ENCODE results near the gene PURB. TPM values are rescaled to one million over a fixed set of nuclear protein-coding genes. Genes with fewer than 3 reads are reported as not detected.
"Not testable (repeated sequence)": the region's sequence is repeated elsewhere in the genome, so short reads cannot be mapped to it uniquely, and the experiment has no call there.

Gene PURB
- total and polyA plus RNA-seq, 2 experiments from 2014 or later = 1.6 to 17.0 TPM

DNA sequence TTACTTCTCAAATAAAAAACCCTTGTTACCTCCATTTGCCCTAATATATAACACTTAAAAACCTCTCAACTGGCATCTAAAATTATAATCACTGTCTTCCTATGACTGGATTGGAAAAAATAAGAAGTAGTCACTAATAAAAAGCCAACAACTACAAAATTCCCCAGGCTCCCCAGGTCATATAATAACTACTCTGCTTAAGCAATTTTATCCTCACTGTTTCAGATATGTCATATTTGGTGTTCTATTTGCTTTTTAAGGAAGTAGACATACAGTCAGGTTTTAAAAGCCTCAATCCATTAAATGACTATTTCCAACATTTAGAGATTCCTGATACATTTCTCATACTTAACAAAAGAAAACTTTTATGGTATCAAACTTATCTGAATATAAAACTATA, 39.9 kb downstream of the PURB start:
- Histone ChIP-seq H3K9me2 (ENCODE audit: insufficient read depth) (no peaks in the 10 kb centered on the region), H3K27me3 (replicated peaks; ENCODE audit: insufficient read depth) (no peaks in the 10 kb centered on the region), H3K4me2 (ENCODE audit: unreplicated experiment) (peak overlapping the region; percentile 86), H4K20me1 (ENCODE audit: insufficient read depth) (no peaks in the 10 kb centered on the region), H2AFZ (0 out of 2 replicates have a peak overlapping the region, but pooled peaks have one; percentile 1), H3F3A (ENCODE audit: insufficient read depth) (peaks cover 32% of the 10 kb centered on the region), H3K9ac (peak overlapping the region; percentile 89), H3K4me1 (ENCODE audit: insufficient read depth) (peaks cover 11% of the 10 kb centered on the region), H3K9me3 (ENCODE audit: low read depth) (no peaks in the 10 kb centered on the region), H3K4me3 (peak overlapping the region; percentile 97), H3K79me2 (ENCODE audit: insufficient read depth) (peaks cover 69% of the 10 kb centered on the region), H3K27ac (0 out of 2 replicates have a peak overlapping the region, but pooled peaks have one; percentile 22), H3K36me3 (ENCODE audit: low read depth) (no peaks in the 10 kb centered on the region)
- DNase-seq = peak; percentile 13
- in situ Hi-C loops (cut with MboI) = loop anchor here (10.0 kb wide), 1 partner anchor 251 kb away; no protein-coding TSS in a partner anchor
- TF ChIP-seq EZH2phosphoT487 (IDR thresholded peaks at IDR 0.05; ENCODE audit: insufficient read depth, low read depth) (no peak), EZH2 (IDR thresholded peaks at IDR 0.05; ENCODE audit: insufficient read depth, poor library complexity, severe bottlenecking) (no peak)

GRCh38 chr7:44843440-44843839, 41.9 kb downstream of the PURB start:
- not testable (repeated sequence) for H4K20me1 ChIP-seq (ENCODE audit: insufficient read depth)

DNA sequence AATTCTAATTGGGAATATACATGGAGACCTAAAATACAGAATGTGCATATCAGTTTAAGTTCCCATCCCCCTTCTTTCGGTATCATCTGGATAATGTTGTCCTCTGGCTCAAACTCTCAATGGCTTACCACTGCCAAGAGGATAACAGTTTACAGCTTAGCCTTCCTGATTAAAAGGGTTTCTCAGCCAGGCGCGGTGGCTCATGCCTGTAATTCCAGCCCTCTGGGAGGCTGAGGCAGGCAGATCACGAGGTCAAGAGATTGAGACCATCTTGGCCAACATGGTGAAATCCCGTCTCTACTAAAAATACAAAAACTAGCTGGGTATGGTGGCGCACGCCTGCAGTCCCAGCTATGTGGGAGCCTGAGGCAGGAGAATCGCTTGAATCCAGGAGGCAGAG, 42.7 kb downstream of the PURB start:
- DNase-seq; H4K20me1 ChIP-seq (ENCODE audit: insufficient read depth); H3K36me3 ChIP-seq (ENCODE audit: low read depth); H3K9ac ChIP-seq; H3K27me3 ChIP-seq (replicated peaks; ENCODE audit: insufficient read depth); H3K9me3 ChIP-seq (ENCODE audit: low read depth); H2AFZ ChIP-seq; H3K27ac ChIP-seq; H3K4me2 ChIP-seq (ENCODE audit: unreplicated experiment); H3K9me2 ChIP-seq (ENCODE audit: insufficient read depth); H3K4me3 ChIP-seq: not testable (repeated sequence)
- H3K4me1 ChIP-seq (ENCODE audit: insufficient read depth) = peaks cover 11% of the 10 kb centered on the region
- WGBS, 2 experiments (ENCODE audit: low coverage in 1 of 2, low lambda C conversion rate in 2 of 2, missing lambda C conversion rate in 2 of 2) = 80 to 84% methylated on average over 8 of the region's 8 CpGs
- peaks cover 27% of the 10 kb centered on the region for H3F3A ChIP-seq (ENCODE audit: insufficient read depth)
- H3K79me2 ChIP-seq (ENCODE audit: insufficient read depth) = peaks cover 96% of the 10 kb centered on the region
- in situ Hi-C loops (cut with MboI) = loop anchor here (10.0 kb wide), 1 partner anchor 248 kb away; no protein-coding TSS in a partner anchor

More at GRCh38 chr7:44843440-44843839, 41.9 kb downstream of the PURB start:
- H3K27me3 ChIP-seq (replicated peaks; ENCODE audit: insufficient read depth); H2AFZ ChIP-seq; H3K36me3 ChIP-seq (ENCODE audit: low read depth); H3K4me2 ChIP-seq (ENCODE audit: unreplicated experiment); H3K9me3 ChIP-seq (ENCODE audit: low read depth); H3K9ac ChIP-seq; H3K9me2 ChIP-seq (ENCODE audit: insufficient read depth); H3K27ac ChIP-seq; H3K4me3 ChIP-seq; DNase-seq: not testable (repeated sequence)
- 89 to 93% methylated on average over 5 of the region's 5 CpGs for WGBS, 2 experiments (ENCODE audit: low coverage in 1 of 2, low lambda C conversion rate in 2 of 2, missing lambda C conversion rate in 2 of 2)
- H3F3A ChIP-seq (ENCODE audit: insufficient read depth) = peaks cover 27% of the 10 kb centered on the region
- in situ Hi-C loops (cut with MboI) = loop anchor here (10.0 kb wide), 1 partner anchor 249 kb away; no protein-coding TSS in a partner anchor
- H3K79me2 ChIP-seq (ENCODE audit: insufficient read depth) = peaks cover 89% of the 10 kb centered on the region
- H3K4me1 ChIP-seq (ENCODE audit: insufficient read depth) = peaks cover 11% of the 10 kb centered on the region

DNA sequence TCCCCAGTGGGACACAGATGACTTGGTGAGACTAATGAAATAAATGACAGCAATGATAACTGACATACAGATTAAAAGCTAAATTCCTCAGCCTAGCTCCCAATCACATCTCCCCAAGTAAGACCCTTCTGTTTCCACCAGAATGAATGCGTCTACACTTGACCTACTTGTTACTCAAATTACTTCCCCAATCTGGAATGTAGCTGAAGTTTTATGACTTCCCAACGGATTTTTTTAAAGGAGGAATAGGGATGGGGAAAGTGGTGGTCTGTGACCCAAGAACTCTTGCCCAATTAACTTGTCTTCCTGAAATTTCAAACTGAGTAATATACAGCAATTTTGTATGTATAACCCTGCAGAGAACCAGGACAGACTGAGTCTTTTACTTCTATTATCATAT, 46.6 kb downstream of the PURB start:
- in situ Hi-C loops (cut with MboI) = no loop called here
- no peak overlapping the region for H2AFZ ChIP-seq
- H3K9me3 ChIP-seq (ENCODE audit: low read depth) = no peaks in the 10 kb centered on the region
- H3K9ac ChIP-seq = no peak overlapping the region
- peaks cover 20% of the 10 kb centered on the region for H3K36me3 ChIP-seq (ENCODE audit: low read depth)
- no peak overlapping the region for H3K4me3 ChIP-seq
- no peaks in the 10 kb centered on the region for H3K27me3 ChIP-seq (replicated peaks; ENCODE audit: insufficient read depth)
- TF ChIP-seq EZH2 (IDR thresholded peaks at IDR 0.05; ENCODE audit: insufficient read depth, poor library complexity, severe bottlenecking) (no peak), EZH2phosphoT487 (IDR thresholded peaks at IDR 0.05; ENCODE audit: insufficient read depth, low read depth) (no peak)
- no peak for DNase-seq
- no peaks in the 10 kb centered on the region for H3K9me2 ChIP-seq (ENCODE audit: insufficient read depth)
- H3F3A ChIP-seq (ENCODE audit: insufficient read depth) = 0 out of 2 replicates have a peak, but pooled peaks cover 5% of the 10 kb centered on the region
- no peak overlapping the region for H3K4me2 ChIP-seq (ENCODE audit: unreplicated experiment)
- H3K4me1 ChIP-seq (ENCODE audit: insufficient read depth) = no peaks in the 10 kb centered on the region
- peaks cover 91% of the 10 kb centered on the region for H3K79me2 ChIP-seq (ENCODE audit: insufficient read depth)
- H3K27ac ChIP-seq = no peak overlapping the region
- 71 to 82% methylated on average over 2 of the region's 2 CpGs for whole genome bisulfite sequencing, 2 experiments (ENCODE audit: low coverage in 1 of 2, low lambda C conversion rate in 2 of 2, missing lambda C conversion rate in 2 of 2)
- H4K20me1 ChIP-seq (ENCODE audit: insufficient read depth) = no peaks in the 10 kb centered on the region

DNA sequence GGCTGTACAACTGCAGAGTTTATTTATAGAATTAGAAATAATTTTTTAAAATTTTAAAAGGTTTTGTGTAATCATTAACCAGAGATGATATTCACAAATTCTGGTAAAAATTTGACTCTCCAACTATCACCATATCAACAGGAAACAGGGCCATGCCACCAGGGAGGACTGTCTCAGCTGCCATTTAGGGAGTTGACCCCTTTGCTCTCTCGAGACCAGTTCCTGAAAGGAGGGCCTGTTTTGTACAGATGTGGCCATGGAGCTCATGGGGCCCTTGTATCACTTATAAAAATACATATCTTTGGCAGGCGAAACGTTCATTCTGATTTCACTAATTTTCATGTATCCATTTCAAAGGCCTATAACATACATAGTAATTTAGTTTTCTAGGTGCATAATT, 57.8 kb downstream of the PURB start:
- Histone ChIP-seq H3F3A (ENCODE audit: insufficient read depth) (peaks cover 26% of the 10 kb centered on the region), H3K4me1 (ENCODE audit: insufficient read depth) (0 out of 2 replicates have a peak, but pooled peaks cover 8% of the 10 kb centered on the region), H3K4me2 (ENCODE audit: unreplicated experiment) (no peak overlapping the region), H4K20me1 (ENCODE audit: insufficient read depth) (no peaks in the 10 kb centered on the region), H3K9me3 (ENCODE audit: low read depth) (no peaks in the 10 kb centered on the region), H3K9me2 (ENCODE audit: insufficient read depth) (no peaks in the 10 kb centered on the region), H3K27me3 (replicated peaks; ENCODE audit: insufficient read depth) (no peaks in the 10 kb centered on the region), H2AFZ (no peak overlapping the region), H3K9ac (no peak overlapping the region), H3K27ac (no peak overlapping the region), H3K4me3 (no peak overlapping the region), H3K79me2 (ENCODE audit: insufficient read depth) (0 out of 2 replicates have a peak, but pooled peaks cover 4% of the 10 kb centered on the region), H3K36me3 (ENCODE audit: low read depth) (peaks cover 29% of the 10 kb centered on the region)
- 93 to 97% methylated on average over 3 of the region's 3 CpGs for WGBS, 2 experiments (ENCODE audit: low coverage in 1 of 2, low lambda C conversion rate in 2 of 2, missing lambda C conversion rate in 2 of 2)
- TF ChIP-seq EZH2 (IDR thresholded peaks at IDR 0.05; ENCODE audit: insufficient read depth, poor library complexity, severe bottlenecking) (no peak), EZH2phosphoT487 (IDR thresholded peaks at IDR 0.05; ENCODE audit: insufficient read depth, low read depth) (no peak)
- in situ Hi-C loops (cut with MboI) = no loop called here
- DNase-seq = no peak

Other genes starting within 250 kb of the PURB start
- 9.7 and 12.4 TPM in 2 replicates for gene ZMIZ2, start 136.7 kb downstream of the PURB start, total RNA-seq (2014; rRNA removed; shearing (Covaris generic))
- gene ZMIZ2, start 136.7 kb downstream of the PURB start, polyA plus RNA-seq (2016; fragmentation: Nextera tagmentation; extraction: Ambion mirVana) = 6.1 and 7.8 TPM in 2 replicates
- 2,655 and 2,752 TPM in 2 replicates for gene PPIA, start 88.8 kb downstream of the PURB start, total RNA-seq (2014; rRNA removed; shearing (Covaris generic))
- gene PPIA, start 88.8 kb downstream of the PURB start, polyA plus RNA-seq (2016; fragmentation: Nextera tagmentation; extraction: Ambion mirVana) = 3,114 and 3,141 TPM in 2 replicates
- 138 and 179 TPM in 2 replicates for gene H2AZ2, start 37.4 kb downstream of the PURB start, total RNA-seq (2014; rRNA removed; shearing (Covaris generic))
- 165 and 166 TPM in 2 replicates for gene H2AZ2, start 37.4 kb downstream of the PURB start, polyA plus RNA-seq (2016; fragmentation: Nextera tagmentation; extraction: Ambion mirVana)
- not detected in 2 replicates for gene MYO1G, start 93.5 kb upstream of the PURB start, total RNA-seq (2014; rRNA removed; shearing (Covaris generic))
- gene MYO1G, start 93.5 kb upstream of the PURB start, polyA plus RNA-seq (2016; fragmentation: Nextera tagmentation; extraction: Ambion mirVana) = 0.14 TPM in 1 of 2 replicates, not detected in the other
- gene CCM2, start 114.7 kb upstream of the PURB start, total RNA-seq (2014; rRNA removed; shearing (Covaris generic)) = 63.8 and 77.3 TPM in 2 replicates
- gene CCM2, start 114.7 kb upstream of the PURB start, polyA plus RNA-seq (2016; fragmentation: Nextera tagmentation; extraction: Ambion mirVana) = 69.3 and 78.7 TPM in 2 replicates
- gene NACAD, start 203.4 kb upstream of the PURB start, total RNA-seq (2014; rRNA removed; shearing (Covaris generic)) = 1.0 and 2.9 TPM in 2 replicates
- gene NACAD, start 203.4 kb upstream of the PURB start, polyA plus RNA-seq (2016; fragmentation: Nextera tagmentation; extraction: Ambion mirVana) = 0.93 and 1.2 TPM in 2 replicates
- gene TBRG4, start 226.2 kb upstream of the PURB start, total RNA-seq (2014; rRNA removed; shearing (Covaris generic)) = 60.4 and 62.7 TPM in 2 replicates
- gene TBRG4, start 226.2 kb upstream of the PURB start, polyA plus RNA-seq (2016; fragmentation: Nextera tagmentation; extraction: Ambion mirVana) = 55.8 and 58.4 TPM in 2 replicates